ENCODE results near the gene NPDC1.

NPDC1 gene, protein sequence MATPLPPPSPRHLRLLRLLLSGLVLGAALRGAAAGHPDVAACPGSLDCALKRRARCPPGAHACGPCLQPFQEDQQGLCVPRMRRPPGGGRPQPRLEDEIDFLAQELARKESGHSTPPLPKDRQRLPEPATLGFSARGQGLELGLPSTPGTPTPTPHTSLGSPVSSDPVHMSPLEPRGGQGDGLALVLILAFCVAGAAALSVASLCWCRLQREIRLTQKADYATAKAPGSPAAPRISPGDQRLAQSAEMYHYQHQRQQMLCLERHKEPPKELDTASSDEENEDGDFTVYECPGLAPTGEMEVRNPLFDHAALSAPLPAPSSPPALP

DNA sequence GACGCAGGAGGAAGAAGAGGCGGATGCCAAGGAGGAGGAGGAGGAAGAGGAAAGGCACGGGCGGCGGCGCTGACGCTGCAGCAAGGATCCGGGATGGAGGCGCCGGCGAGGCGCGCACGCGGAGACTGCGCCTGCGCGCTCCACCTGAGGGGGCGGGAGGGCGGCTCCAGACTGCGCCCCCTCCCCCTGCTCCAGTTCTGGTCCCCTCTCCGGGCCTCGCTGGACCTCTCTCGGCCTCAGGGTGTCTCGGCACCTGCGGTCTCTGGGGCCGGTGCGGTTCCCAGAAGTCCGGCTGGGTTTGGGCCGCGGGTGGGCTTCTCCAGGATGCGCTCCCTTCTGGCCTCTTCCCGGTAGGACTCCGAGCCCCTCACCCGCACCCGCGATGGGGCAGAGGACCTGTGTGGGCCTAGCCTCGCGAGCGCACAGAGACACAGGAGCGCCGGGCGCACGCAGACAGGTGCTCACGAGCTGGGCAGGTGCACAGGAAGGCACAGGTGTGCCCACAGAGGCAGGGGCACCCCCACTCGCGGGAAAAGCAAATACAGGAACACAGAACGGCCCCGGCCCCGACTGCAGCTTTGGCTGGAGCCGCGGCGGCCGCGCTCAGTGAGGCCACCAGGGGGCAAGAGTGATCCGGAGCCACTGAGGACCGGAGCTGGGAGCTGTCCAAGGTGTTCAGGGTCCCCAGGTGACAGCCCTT lies at the start of gene NPDC1:
TSS of gene NPDC1 (minus strand) at position 90 of the 700 bp plus-strand sequence. CDS start 188 bp downstream, outside the sequence.
- DNase-seq, result peak; percentile 89

DNA sequence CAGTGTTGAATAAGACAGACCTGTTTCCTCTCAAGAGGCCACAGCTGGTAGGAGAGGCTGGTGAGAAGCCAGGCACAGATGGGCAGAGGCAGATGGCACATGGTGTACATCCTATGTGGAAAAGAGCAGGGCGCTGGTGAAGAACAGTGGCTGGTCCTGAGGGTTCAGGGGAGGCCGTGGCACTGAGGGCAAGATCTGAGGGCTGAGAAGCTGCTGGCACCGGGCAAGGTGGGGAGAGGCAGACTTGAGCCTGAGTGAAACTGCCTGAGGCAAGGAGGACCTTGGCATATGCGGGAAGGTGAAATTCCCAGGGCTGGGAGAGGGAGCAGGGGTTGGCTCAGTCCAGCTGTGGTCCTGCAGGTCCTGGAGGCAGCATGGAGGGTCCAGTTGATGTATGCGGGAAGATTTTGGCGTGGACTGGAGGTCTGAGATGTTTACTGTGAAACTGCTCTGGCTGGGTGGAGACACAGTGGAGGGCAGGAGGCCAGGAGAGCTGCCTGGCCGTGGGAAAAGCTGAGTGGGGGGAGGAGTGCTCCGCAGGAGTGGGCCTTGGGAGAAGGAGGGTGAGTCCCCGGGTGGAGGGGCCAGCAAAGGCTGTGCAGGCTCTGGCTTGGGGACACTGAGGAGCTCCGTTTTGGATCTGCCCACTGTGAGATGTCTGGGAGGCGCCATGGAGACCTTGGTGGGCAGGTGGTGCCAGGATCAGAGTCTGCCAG lies 43.4 kb upstream of the NPDC1 start:
- DNase-seq, result no peak

DNA sequence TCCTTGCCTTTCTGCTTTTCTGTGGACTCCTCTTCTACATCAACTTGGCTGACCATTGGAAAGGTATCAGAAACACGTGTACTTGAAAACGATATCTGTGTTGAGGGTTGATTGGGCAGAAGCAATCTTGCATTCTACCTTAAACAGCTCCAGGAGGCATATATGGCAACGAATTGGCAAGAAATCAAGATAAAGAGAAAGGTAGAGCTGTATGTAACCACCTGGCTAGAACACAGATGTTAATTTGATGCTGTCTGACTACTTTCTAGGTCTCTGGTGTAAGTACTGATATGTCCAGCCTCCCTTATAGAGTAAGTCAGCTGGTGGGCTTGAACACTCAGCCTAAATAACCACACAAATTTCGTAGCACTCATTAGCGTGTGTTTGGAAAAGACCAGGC lies 42.1 kb upstream of the NPDC1 start:
- DNase-seq, result no peak

DNA sequence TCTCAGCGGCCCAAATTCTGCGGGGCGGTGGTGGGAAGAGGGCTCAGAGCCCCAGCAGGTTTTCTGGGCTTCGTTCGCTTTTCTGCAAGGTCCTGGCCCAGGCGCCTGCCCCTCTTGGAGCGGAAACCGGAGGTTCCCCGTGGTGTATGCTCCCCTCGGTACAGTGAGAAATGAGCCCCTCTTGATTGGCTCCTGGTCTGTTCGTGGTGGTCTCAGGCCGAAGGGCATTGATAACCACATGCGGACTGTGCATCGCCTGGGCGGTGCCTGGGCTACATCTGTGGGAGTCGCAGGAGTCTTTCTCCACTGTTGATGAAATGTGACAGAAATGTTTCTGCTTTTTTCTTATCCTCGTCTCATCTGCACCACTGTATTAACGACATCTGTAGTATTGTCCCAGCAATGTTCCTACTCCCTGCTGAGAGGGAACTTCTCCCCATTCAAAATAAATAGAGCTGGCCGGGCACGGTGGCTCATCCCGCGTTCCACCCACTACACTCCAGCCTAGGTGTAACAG lies 41.5 kb upstream of the NPDC1 start:
- no peak for DNase-seq

DNA sequence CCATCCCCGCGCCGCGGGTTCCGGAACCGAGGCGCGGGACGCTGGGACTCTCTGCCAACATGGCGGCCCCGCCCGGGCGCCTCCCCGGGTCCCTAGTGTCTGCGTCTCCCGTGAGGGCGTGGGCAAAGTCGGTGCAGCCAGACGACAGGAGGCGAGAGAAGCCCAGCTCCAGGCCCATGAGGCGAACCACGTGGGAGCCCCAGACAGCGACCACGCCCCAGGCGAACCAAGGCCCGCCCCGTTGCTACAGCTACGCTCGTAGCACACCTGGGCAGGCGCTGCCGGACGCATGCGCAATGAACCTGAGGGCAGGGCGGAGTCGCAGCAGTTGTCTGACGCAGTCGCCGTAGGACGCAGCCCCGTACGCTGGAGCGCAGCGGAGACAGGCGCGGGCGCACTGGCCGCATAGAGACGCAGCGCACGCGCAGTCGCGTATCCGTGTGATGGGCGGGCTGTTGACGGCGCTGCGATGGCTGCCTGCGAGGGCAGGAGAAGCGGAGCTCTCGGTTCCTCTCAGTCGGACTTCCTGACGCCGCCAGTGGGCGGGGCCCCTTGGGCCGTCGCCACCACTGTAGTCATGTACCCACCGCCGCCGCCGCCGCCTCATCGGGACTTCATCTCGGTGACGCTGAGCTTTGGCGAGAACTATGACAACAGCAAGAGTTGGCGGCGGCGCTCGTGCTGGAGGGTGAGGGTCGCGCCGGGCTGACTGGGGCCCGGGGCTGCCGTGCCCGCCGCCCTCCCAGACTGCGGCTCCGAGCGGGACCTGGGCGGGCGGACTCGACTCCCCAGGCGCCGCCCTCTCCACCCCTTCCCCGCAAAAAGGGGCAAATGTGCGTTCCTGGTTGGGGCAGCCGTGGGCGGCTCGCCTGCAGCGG lies 40.8 kb upstream of the NPDC1 start, which contains the start of gene MAN1B1:
TSS of gene MAN1B1 (plus strand) at position 455 of the 878 bp plus-strand sequence. CDS start at position 470, 15 bp downstream.
- peak; percentile 100 for DNase-seq

DNA sequence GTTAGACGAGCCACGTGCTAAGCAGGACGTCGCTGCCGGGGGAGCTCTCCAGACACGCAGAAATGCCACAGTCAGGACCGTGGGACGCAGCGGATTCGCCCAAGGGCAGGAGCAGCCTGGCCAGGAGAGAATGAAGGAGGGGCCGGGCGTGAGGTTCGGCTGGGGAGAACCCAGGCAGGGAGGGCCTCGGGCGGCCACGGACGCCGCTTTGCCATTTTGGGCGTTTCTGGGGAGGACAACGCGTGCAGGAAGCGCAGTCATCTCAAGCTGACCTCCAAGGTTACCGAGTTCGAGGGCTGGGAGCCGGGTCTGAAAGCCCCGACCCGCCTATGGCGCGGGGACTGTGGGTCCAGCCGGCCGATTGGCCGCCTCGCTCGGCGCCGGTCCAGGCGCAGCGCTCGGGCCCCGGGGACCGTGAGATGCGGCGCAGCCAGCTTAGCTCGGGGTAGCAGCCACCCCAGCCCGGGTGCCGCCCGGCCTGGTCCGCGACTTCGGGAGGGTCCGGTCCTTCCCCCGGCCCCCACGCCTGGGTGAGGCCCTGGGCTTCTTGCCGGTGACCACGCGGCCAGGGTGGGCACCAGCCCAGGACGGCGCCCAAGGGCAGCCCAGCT lies 40.0 kb upstream of the NPDC1 start:
- peak; percentile 57 for DNase-seq

DNA sequence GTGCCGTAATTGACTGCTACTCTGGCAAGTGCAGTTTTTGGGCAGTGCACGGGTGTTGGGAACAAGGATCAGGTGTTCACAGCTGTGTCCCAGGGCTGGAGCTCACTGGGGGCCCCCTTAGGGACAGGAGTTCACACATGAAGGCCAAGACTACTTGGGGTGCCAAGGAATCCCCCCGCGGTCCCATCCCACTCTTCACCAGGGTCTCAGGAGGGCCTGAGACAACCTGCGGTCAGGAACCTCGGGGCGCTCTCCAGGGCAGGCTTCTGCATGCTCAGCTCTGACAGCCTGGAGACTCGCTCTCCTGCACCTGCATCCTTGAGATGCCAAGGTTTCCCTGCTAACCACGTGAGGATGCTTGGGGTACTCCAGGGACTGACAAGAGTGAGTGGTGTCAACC lies 38.5 kb upstream of the NPDC1 start:
- DNase-seq, result no peak

DNA sequence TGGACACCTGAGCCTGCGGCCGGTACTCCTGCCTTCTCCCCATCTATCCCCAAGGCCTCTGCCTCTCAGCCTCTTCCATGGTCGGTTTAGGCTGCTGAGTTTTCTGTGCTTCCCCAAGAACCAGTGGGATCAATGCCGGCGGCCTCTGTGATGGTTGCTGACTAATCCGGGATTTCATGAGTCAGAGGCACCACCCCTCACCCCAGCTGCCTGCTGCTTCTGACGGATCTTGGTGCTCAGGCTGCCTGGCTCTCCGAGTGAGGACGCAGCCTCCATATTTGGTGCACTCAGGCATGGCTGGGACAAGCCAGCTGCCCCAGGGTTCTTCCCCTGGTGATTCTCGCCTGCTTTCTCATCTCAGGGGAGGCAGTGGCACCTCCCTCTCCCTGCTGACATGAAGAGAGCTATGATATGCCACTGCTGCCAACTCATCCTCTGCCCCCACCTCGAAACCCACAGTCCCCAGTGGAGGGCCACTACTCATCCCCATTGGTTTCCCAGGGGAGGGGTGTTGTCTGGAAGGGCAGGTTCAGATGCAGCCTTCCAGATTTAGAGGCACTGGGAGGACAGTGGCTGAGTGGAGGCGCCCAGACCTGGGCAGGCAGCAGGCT lies 37.5 kb upstream of the NPDC1 start:
- DNase-seq, result peak; percentile 50

DNA sequence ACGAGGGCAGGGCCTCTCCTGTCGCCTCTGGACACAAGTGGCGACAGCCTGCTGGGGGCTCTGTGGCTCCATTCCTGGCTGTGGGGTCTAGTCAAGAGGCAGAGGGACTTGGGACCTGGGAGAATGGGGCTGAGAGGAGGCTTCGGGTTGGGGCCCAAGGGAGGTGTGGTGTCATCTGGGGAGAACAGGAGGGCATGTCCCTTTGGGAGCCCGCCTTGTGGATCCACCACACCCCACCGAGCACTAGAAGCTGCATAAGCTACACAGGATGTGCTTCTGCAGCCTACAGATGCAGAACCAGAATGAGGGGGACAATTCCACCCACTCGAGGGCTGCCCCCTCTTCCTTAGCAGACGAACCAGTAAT lies 36.9 kb upstream of the NPDC1 start:
- no peak for DNase-seq

DNA sequence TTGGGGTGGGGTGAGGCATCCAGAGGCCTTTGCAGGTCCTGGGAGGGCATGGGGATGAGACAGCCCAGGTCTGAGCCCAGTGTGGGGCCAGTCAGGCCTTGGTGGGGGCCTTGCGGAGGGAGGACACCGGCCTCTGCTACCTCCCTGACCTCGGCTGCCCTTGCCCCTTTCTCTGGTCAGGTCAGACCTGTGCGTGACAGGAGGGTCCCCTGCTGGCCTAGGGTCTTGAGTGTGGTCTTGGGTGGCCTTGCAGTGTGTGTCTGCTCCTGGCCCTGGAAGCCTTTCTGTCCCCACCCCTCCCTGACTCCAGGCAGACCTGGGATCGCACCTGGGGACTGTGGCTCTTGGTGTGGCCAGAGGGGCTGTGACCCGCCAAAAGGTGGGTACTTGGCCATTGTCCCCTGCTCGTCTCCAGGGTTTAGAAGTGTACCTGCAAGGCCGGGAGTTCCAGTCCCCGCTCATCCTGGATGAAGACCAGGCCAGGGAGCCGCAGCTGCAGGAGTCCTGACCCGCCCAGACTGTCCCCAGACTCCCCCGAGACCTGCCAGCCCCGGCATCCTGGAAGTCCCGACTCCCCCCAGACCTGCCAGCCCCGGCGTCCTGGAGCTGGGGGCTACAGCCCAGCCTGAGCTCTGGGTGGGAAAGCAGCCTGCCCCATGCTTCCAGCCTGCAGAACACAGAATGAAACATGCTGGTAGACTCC lies 36.4 kb upstream of the NPDC1 start:
- DNase-seq, result no peak

DNA sequence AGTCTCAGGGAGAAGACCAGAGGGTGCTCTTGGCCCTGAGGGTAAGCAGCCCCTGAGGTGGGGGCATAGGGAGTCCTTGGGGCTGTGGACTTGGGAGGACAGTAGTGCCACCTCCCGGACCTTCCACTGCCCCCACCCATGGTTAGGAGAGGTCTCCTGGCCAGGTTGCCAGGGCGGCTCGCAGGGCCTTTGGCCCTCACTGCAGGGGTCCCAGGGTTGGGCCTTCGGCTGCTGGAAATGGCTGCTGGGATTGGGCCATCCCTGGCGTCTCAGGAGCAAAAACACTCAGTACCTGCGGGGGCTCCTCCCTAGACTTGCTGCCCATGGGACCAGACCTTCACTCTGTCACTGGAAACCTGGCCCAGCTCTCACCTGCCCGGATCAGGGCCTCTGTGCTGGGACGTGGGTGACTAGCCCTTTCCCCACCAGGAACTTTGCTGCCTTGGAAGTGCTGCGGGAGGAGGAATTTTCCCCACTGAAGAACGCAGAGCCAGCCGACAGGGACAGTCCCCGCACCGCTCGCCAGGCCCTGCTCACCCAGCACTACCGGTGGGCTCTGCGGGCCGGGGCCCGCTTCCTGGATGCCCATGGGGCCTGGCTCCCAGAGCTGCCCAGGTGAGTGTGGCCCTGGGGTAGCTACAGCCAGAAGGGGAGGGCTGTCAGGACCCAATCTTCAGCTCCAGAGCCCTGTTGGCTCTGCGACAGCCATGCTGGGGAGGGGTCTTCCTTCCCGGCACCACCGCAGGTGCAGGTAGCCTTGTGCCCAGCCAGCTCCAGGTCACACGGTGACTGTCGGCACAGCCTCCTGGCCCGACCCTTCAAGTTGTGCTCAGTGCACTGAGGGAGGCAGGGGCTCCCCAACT lies 34.5 kb upstream of the NPDC1 start:
- no peak for DNase-seq

DNA sequence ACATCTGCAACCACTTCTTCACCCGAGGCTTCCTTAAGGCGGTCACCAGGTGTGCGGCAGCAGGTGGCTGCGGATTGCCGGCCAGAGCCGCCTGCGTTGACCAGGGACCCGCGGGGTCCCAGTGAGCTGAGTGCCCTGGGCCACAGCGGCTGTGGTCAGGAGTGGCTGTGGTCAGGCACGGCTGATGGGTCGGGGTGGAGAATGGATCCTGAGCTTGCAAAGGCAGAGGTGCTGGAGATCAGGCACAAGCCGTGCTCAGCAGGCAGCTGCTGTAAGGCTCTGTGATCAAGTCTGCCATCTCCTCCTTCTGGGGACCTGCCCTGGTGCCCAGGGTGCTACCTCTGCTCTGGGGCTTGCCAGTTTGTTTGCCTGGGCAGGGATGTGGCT lies 33.4 kb upstream of the NPDC1 start:
- no peak for DNase-seq

DNA sequence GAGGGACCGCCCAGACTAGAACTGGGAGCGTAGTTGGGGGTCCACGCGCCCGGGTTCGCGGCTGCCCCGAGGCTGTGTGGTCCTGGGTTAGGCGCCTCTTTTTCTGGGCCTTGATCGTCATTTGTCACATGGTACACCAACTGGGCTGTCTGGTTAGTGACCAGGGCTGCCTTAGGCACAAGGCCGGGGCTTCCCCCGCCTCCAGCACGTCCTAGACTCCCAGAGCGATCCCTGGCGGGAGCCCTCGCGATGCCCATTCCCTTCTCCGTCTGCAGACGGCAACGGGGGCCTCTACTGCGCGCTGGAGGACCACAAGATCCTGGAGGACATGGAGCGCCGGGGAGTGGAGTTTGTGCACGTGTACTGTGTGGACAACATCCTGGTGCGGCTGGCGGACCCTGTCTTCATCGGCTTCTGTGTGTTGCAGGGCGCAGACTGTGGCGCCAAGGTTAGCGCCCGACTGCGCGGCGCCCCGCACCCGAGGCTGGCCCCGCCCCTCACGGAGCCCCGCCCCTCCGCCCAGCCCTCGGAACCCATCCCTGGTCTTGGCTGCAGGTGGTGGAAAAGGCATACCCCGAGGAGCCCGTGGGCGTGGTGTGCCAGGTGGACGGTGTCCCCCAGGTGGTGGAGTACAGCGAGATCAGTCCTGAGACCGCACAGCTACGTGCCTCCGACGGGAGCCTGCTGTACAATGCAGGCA lies 32.9 kb upstream of the NPDC1 start:
- DNase-seq, result no peak

DNA sequence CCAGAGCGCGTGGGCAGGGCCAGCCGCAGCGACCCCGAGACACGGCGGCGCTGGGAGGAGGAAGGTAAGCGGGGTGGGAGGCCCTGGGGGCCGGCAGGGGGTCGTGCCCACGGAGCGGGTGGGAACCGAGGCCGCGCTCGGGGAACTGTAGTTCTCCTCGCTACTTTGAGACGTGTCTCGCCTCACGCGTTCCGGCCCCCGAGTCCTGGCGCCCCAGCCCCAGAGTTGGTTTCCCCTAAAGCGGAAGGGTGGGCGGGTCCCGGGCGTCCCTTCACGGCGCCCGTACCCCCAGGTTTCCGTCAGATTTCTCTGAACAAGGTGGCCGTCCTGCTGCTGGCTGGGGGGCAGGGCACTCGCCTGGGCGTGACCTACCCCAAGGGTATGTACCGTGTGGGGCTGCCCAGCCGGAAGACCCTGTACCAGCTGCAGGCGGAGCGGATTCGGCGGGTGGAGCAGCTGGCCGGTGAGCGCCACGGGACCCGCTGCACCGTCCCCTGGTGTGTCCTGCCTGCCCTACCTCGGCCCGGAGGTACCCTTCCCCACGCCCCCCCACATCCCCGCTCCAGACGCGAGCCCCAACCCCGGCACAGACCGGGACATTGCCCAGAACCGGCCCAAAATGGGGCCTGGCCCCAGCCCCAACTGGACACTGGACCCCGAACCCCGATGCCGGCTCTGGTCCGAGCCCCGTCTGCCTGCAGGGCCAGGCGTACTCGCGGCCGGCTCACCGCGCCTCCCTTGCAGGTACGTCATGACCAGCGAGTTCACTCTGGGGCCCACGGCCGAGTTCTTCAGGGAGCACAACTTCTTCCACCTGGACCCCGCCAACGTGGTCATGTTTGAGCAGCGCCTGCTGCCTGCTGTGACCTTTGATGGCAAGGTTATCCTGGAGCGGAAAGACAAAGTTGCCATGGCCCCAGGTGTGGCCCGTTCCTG lies 32.0 kb upstream of the NPDC1 start:
- DNase-seq, result peak; percentile 49

DNA sequence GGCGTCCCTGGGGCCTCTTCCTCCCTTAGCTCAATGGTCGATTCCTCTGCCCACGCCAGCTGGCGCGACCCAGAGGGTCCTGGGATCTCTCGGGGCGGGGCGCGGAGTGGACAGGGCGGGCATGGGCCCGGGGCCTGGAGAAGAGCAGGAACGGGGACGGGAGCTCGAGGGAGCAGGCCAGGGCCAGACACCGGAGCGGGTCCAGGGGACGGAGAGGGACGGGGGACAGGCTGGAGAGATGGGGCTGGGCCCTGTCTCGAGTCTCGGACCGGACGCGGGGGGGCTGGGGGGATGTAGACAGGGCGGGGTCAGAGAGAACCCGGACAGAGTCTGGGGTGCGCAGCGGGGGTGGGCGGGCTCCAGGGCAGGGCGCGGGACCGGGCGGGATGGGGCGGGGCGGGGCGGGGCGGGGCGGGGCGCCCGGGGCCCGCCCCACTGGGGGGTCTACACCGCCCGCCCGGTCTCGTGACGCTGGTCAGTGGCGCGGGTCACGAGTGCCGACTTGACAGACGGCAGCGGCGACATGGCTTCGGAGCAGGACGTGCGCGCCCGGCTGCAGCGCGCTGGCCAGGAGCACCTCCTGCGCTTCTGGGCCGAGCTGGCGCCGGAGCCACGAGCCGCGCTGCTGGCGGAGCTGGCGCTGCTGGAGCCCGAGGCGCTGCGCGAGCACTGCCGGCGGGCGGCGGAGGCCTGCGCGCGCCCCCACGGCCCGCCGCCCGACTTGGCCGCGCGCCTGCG lies 31.2 kb upstream of the NPDC1 start, which contains the start of gene UAP1L1:
TSS of gene UAP1L1 (plus strand) at position 508 of the 738 bp plus-strand sequence. CDS start at position 524, 16 bp downstream.
- DNase-seq, result peak; percentile 50

DNA sequence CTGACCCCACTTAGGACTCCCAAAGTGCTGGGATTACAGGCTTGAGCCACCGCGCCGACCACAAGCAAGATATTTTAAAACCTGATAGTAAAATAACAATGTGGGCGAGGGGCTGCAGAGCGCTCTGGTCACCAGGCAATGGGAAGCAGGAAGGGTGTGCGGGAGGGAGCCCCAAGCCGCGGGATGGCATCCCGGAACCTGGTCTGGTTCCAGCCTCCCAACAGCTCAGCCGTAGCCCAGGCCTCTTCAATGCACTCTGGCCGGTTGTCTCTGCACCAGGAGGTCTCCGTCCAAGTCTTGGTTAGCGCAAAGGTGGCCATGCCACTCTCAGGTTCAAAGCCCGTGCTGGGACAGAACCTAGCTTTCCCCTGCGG lies 30.6 kb upstream of the NPDC1 start:
- no peak for DNase-seq

DNA sequence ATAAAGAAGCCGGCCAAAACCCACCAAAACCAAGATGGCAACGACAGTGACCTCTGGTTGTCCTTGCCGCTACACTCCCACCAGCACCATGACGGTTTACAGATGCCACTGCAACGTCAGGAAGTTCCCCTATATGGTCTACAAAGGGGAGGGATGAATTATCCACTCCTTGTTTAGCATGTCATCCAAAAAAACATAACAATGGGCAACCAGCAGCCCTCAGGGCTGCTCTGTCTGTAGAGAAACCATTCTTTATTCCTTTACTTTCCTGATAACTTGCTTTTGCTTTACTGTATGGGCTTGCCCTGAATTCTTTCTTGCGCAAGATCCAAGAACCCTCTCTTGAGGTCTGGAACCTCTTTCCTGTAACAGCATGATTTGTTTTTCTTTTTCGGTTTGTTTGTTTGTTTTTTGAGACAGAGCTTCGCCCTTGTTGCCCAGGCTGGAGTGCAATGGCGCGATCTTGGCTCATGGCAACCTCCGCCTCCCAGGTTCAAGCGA lies 29.3 kb upstream of the NPDC1 start:
- DNase-seq, result no peak

Data from activated CD4-positive, alpha-beta T cell treated with anti-CD3 and anti-CD28 coated beads for 48 hours (primary cell).